GM21723 (cell line): ENCODE results near the gene DNAH6.

Experiments used
- ATAC-seq: cut with Tn5 transposase; IDR thresholded peaks from one replicate; pipeline ENCODE4 v1.9.1; 2021; ENCODE audit warnings: mild to moderate bottlenecking, moderate library complexity; ENCODE audit not compliant: unreplicated experiment

The DNAH6 gene

GRCh38 chr2:84788498-84788897 lies 272.2 kb downstream of the DNAH6 start:
- ATAC-seq = no peak

GRCh38 chr2:84792856-84793522 lies 276.7 kb downstream of the DNAH6 start:
- ATAC-seq = no peak

- no peak for ATAC-seq
Measured at GRCh38 chr2:84793641-84794040, 277.3 kb downstream of the DNAH6 start.

- ATAC-seq = no peak
Measured at GRCh38 chr2:84796798-84797197, 280.5 kb downstream of the DNAH6 start.

GRCh38 chr2:84797271-84797670 lies 281.0 kb downstream of the DNAH6 start:
- no peak for ATAC-seq

- peak; percentile 9 for ATAC-seq
Measured at GRCh38 chr2:84799772-84800171, 283.5 kb downstream of the DNAH6 start.

- ATAC-seq = peak; percentile 93
Measured at GRCh38 chr2:84800194-84800805, 284.0 kb downstream of the DNAH6 start.

- ATAC-seq = no peak
Measured at GRCh38 chr2:84801811-84802210, 285.5 kb downstream of the DNAH6 start.

GRCh38 chr2:84805250-84805958 lies 289.1 kb downstream of the DNAH6 start:
- ATAC-seq = no peak

- no peak for ATAC-seq
Measured at GRCh38 chr2:84807063-84807485, 290.8 kb downstream of the DNAH6 start.

GRCh38 chr2:84808279-84808678 lies 292.0 kb downstream of the DNAH6 start:
- ATAC-seq = no peak

- no peak for ATAC-seq
Measured at GRCh38 chr2:84811839-84812431, 295.6 kb downstream of the DNAH6 start.

GRCh38 chr2:84815146-84815545 lies 298.8 kb downstream of the DNAH6 start:
- no peak for ATAC-seq

GRCh38 chr2:84816426-84817026 lies 300.2 kb downstream of the DNAH6 start:
- ATAC-seq = peak; percentile 78

GRCh38 chr2:84817239-84817655 lies 300.9 kb downstream of the DNAH6 start:
- peak; percentile 89 for ATAC-seq

GRCh38 chr2:84821806-84822205 lies 305.5 kb downstream of the DNAH6 start:
- no peak for ATAC-seq

- ATAC-seq = no peak
Measured at GRCh38 chr2:84823229-84823628, 306.9 kb downstream of the DNAH6 start.

GRCh38 chr2:84823788-84824187 lies 307.5 kb downstream of the DNAH6 start:
- no peak for ATAC-seq

- ATAC-seq = no peak
Measured at GRCh38 chr2:84827978-84828575, 311.8 kb downstream of the DNAH6 start.

- ATAC-seq = no peak
Measured at GRCh38 chr2:84829693-84830092, 313.4 kb downstream of the DNAH6 start.

GRCh38 chr2:84830095-84830494 lies 313.8 kb downstream of the DNAH6 start:
- ATAC-seq = no peak
